ENCODE measurements around the gene SLC25A27. TPM values are rescaled to one million over a fixed set of nuclear protein-coding genes. Genes with fewer than 3 reads are reported as not detected.

The SLC25A27 gene
- total and polyA plus RNA-seq, 11 donors, result 2.5 to 23.3 (median 10.5) TPM

- WGBS, 4 donors, result 73 to 88% (median 79%) methylated on average over 7 of the region's 7 CpGs
- no peak for ATAC-seq
- Histone ChIP-seq H3K4me1 (peaks cover 0 to 11% (median 0%) of the 10 kb centered on the region in 12 donors), H3K36me3 (no peaks in the 10 kb centered on the region), H3K27me3 (no peaks in the 10 kb centered on the region), H3K9me3 (no peaks in the 10 kb centered on the region), H3K4me3 (no peak overlapping the region), H3K27ac (peak overlapping the region in 1 of 12 donors; percentile 5)
- TF ChIP-seq CTCF (IDR thresholded peaks at IDR 0.05) (no peak), POLR2A (IDR thresholded peaks at IDR 0.05) (no peak)
- intact Hi-C loops (cut with DNase I), result loop anchor here (2.0 to 10.0 kb wide), 10 partner anchors 135 to 545 kb away; partner anchors contain the start of gene RCAN2 (in 6 of the 10)
- no peak for DNase-seq
Observed at GRCh38 chr6:46629691-46630090, 23.1 kb upstream of the SLC25A27 start.

GRCh38 chr6:46632053-46632452 lies 20.7 kb upstream of the SLC25A27 start:
- ATAC-seq (no peak), DNase-seq (no peak)
- Histone ChIP-seq H3K4me3 (no peak overlapping the region), H3K27ac (no peak overlapping the region), H3K36me3 (peaks cover 0 to 3% (median 0%) of the 10 kb centered on the region in 9 donors), H3K27me3 (no peaks in the 10 kb centered on the region), H3K4me1 (peaks cover 0 to 8% (median 0%) of the 10 kb centered on the region in 12 donors), H3K9me3 (no peaks in the 10 kb centered on the region)
- WGBS, 4 donors, result 93 to 97% (median 97%) methylated on average over 1 of the region's 1 CpG
- intact Hi-C loops (cut with DNase I), result no loop called here
- TF ChIP-seq CTCF (IDR thresholded peaks at IDR 0.05), result no peak
- TF ChIP-seq POLR2A (IDR thresholded peaks at IDR 0.05), result no peak

GRCh38 chr6:46635462-46635861 lies 17.3 kb upstream of the SLC25A27 start:
- TF ChIP-seq CTCF (IDR thresholded peaks at IDR 0.05) (no peak), POLR2A (IDR thresholded peaks at IDR 0.05) (no peak)
- ATAC-seq (no peak), DNase-seq (no peak)
- Histone ChIP-seq H3K36me3 (peaks cover 0 to 3% (median 0%) of the 10 kb centered on the region in 9 donors), H3K9me3 (no peaks in the 10 kb centered on the region), H3K4me3 (no peak overlapping the region), H3K4me1 (no peaks in the 10 kb centered on the region), H3K27ac (no peak overlapping the region), H3K27me3 (no peaks in the 10 kb centered on the region)
- WGBS, 4 donors, result 91 to 96% (median 94%) methylated on average over 6 of the region's 6 CpGs
- intact Hi-C loops (cut with DNase I), result no loop called here

GRCh38 chr6:46637145-46637544 lies 15.6 kb upstream of the SLC25A27 start:
- H3K36me3 ChIP-seq, result peaks cover 0 to 3% (median 0%) of the 10 kb centered on the region in 9 donors
- no peaks in the 10 kb centered on the region for H3K9me3 ChIP-seq
- intact Hi-C loops (cut with DNase I), result no loop called here
- TF ChIP-seq POLR2A (IDR thresholded peaks at IDR 0.05) (no peak), CTCF (IDR thresholded peaks at IDR 0.05) (no peak)
- ATAC-seq, result no peak
- no peak overlapping the region for H3K4me3 ChIP-seq
- no peak overlapping the region for H3K27ac ChIP-seq
- no peak for DNase-seq
- WGBS, 4 donors, result 86 to 92% (median 89%) methylated on average over 5 of the region's 5 CpGs
- H3K4me1 ChIP-seq, result no peaks in the 10 kb centered on the region
- no peaks in the 10 kb centered on the region for H3K27me3 ChIP-seq

Data from heart left ventricle (tissue), 16 donors.